SK-N-SH (cell line): ENCODE results near the gene MARCHF3. TPM values are rescaled to one million over a fixed set of nuclear protein-coding genes. Genes with fewer than 3 reads are reported as not detected.

Experiments
- CTCF ChIA-PET: fragments of 300-600, 350-600 bp; formaldehyde crosslinking; extraction: SDS; loops from one replicate; lab custom pipeline; 2021; lab: Yijun Ruan, JAX
- POLR2A ChIA-PET: fragments of 350-600 bp; sonication (Branson Sonifier 250); formaldehyde crosslinking; extraction: SDS; loops from one replicate; lab custom pipeline; 2020; ENCODE audit warnings: antibody characterized with exemption, inconsistent platforms; lab: Yijun Ruan, JAX
- DNase-seq: peaks from one replicate; pipeline ENCODE4 v3.0.0; 2012
- H2AFZ ChIP-seq: fragments of 200-600 bp; sonication (generic); 2 replicates; pipeline ENCODE4 v1.8.1; 2016; ENCODE audit warnings: antibody characterized with exemption, mild to moderate bottlenecking, low read depth
- H3F3A ChIP-seq: fragments of 200-600 bp; sonication (generic); replicated peaks from 2 replicates; pipeline ENCODE3; 2016; ENCODE audit warnings: antibody characterized with exemption, mild to moderate bottlenecking; ENCODE audit not compliant: insufficient read depth
- H3K27ac ChIP-seq, 2 experiments: fragments of 200-500 bp in 1 of 2; fragments of 200-600 bp in 1 of 2; sonication (Bioruptor generic) in 1 of 2; sonication (generic), shearing (Covaris generic) in 1 of 2; 2 replicates each; pipeline versions ENCODE4 v1.5.1 to v1.6.1; 2014 to 2016; ENCODE audit warnings: low read depth in 2 of 2, inconsistent platforms in 1 of 2, low read length in 1 of 2, mild to moderate bottlenecking in 1 of 2, mixed read lengths in 1 of 2
- H3K27me3 ChIP-seq: fragments of 200-600 bp; sonication (generic), shearing (Covaris generic); 2 replicates; pipeline ENCODE4 v1.6.1; 2016; ENCODE audit warnings: mixed run types; ENCODE audit not compliant: insufficient read depth
- H3K36me3 ChIP-seq, 2 experiments: fragments of 200-500 bp in 1 of 2; fragments of 200-600 bp in 1 of 2; sonication (Bioruptor generic) in 1 of 2; sonication (generic) in 1 of 2; replicated peaks in 1 of 2; 2 replicates each; pipeline versions ENCODE3 to v1.5.1; 2014 to 2016; ENCODE audit warnings: low read length in 1 of 2, mild to moderate bottlenecking in 1 of 2; ENCODE audit not compliant: insufficient read depth in 2 of 2, control insufficient read depth in 1 of 2
- H3K4me1 ChIP-seq, 2 experiments: fragments of 200-500 bp in 1 of 2; fragments of 200-600 bp in 1 of 2; sonication (Bioruptor generic) in 1 of 2; sonication (generic), shearing (Covaris generic) in 1 of 2; 2 replicates each; pipeline versions ENCODE4 v1.5.1 to v1.6.1; 2014 to 2016; ENCODE audit warnings: low read depth in 1 of 2, low read length in 1 of 2, mixed run types in 1 of 2; ENCODE audit not compliant: insufficient read depth in 2 of 2, control insufficient read depth in 1 of 2
- H3K4me2 ChIP-seq: fragments of 200-600 bp; sonication (generic), shearing (Covaris generic); 2 replicates; pipeline ENCODE4 v1.6.1; 2017; ENCODE audit warnings: mixed run types
- H3K4me3 ChIP-seq, 2 experiments: fragments of 200-500 bp in 1 of 2; fragments of 200-600 bp in 1 of 2; sonication (Bioruptor generic) in 1 of 2; sonication (generic), shearing (Covaris generic) in 1 of 2; 2 replicates each; pipeline versions ENCODE4 v1.5.1 to v1.8.1; 2014 to 2016; ENCODE audit warnings: low read depth in 2 of 2, inconsistent platforms in 1 of 2, low read length in 1 of 2, mild to moderate bottlenecking in 1 of 2, mixed read lengths in 1 of 2, moderate library complexity in 1 of 2
- H3K79me2 ChIP-seq: fragments of 200-600 bp; sonication (generic); 2 replicates; pipeline ENCODE4 v1.8.1; 2017; ENCODE audit warnings: mild to moderate bottlenecking; ENCODE audit not compliant: insufficient read depth
- H3K9ac ChIP-seq: fragments of 200-600 bp; sonication (generic); 2 replicates; pipeline ENCODE4 v1.6.1; 2017; ENCODE audit warnings: mixed run types
- H3K9me2 ChIP-seq: fragments of 200-600 bp; sonication (generic); 2 replicates; pipeline ENCODE4 v1.6.1; 2017; ENCODE audit warnings: mixed run types
- H3K9me3 ChIP-seq: fragments of 200-600 bp; sonication (generic); 2 replicates; pipeline ENCODE4 v1.6.1; 2017; ENCODE audit warnings: mixed run types, mild to moderate bottlenecking, moderate library complexity
- H4K20me1 ChIP-seq: fragments of 200-600 bp; sonication (generic); 2 replicates; pipeline ENCODE4 v1.6.1; 2017; ENCODE audit warnings: mild to moderate bottlenecking, mixed run types; ENCODE audit not compliant: insufficient read depth
- CHD2 ChIP-seq: fragments of 150-350 bp; IDR thresholded peaks from 2 replicates; pipeline ENCODE4 v1.6.1; 2018; ENCODE audit warnings: low read length; ENCODE audit not compliant: partially characterized antibody
- CTCF ChIP-seq: fragments of 200-600 bp; sonication (generic); IDR thresholded peaks from 2 replicates; pipeline ENCODE4 v1.6.1; 2017; ENCODE audit warnings: antibody characterized with exemption, mild to moderate bottlenecking, moderate library complexity
- ELF1 ChIP-seq: IDR thresholded peaks from 2 replicates; pipeline ENCODE4 v1.4.0; 2012
- EP300 ChIP-seq, 2 experiments: IDR thresholded peaks; 2 replicates each; pipeline versions ENCODE4 v1.4.0 to v1.6.1; 2012; ENCODE audit warnings: borderline replicate concordance in 1 of 2, low read depth in 1 of 2, low read length in 1 of 2
- EZH2phosphoT487 ChIP-seq: fragments of 200-600 bp; sonication (generic); IDR thresholded peaks from 2 replicates; pipeline ENCODE4 v1.6.1; 2017; ENCODE audit warnings: low read depth, mixed run types, mild to moderate bottlenecking, antibody characterized with exemption, moderate library complexity, borderline replicate concordance
- FOSL2 ChIP-seq: IDR thresholded peaks from 2 replicates; pipeline ENCODE4 v1.4.0; 2012; ENCODE audit warnings: low read depth, mild to moderate bottlenecking, moderate library complexity, borderline replicate concordance
- IRF3 ChIP-seq: fragments of 150-350 bp; IDR thresholded peaks from 2 replicates; pipeline ENCODE4 v1.6.1; 2016; ENCODE audit warnings: mild to moderate bottlenecking, low read depth, low read length
- JUND ChIP-seq: IDR thresholded peaks from 2 replicates; pipeline ENCODE4 v1.4.0; 2012
- MXI1 ChIP-seq: IDR thresholded peaks from 2 replicates; pipeline ENCODE4 v1.6.1; 2012; ENCODE audit warnings: mild to moderate bottlenecking, low read depth, low read length, improper control_type of control experiment
- PBX3 ChIP-seq: IDR thresholded peaks from 2 replicates; pipeline ENCODE4; 2012
- REST ChIP-seq: IDR thresholded peaks from 2 replicates; pipeline ENCODE4 v1.6.1; 2012; ENCODE audit warnings: mild to moderate bottlenecking, low read depth, low read length, moderate library complexity
- RFX5 ChIP-seq: IDR thresholded peaks from 2 replicates; pipeline ENCODE4 v1.6.1; 2012; ENCODE audit warnings: mild to moderate bottlenecking, improper control_type of control experiment, low read length
- RXRA ChIP-seq: IDR thresholded peaks from 2 replicates; pipeline ENCODE4 v1.4.0; 2012; ENCODE audit warnings: low read depth, mild to moderate bottlenecking, borderline replicate concordance
- SMC3 ChIP-seq: IDR thresholded peaks from 2 replicates; pipeline ENCODE4 v1.6.1; 2012; ENCODE audit warnings: low read depth, low read length, improper control_type of control experiment
- TCF12 ChIP-seq: IDR thresholded peaks from 2 replicates; pipeline ENCODE4 v1.4.0; 2012
- USF2 ChIP-seq: fragments of 150-350 bp; IDR thresholded peaks from 2 replicates; pipeline ENCODE4 v1.6.1; 2017; ENCODE audit warnings: antibody characterized with exemption, low read length, low read depth, borderline replicate concordance
- WGBS: methylation state at CpG from one replicate; pipeline ENCODE4 v1.1.6; 2017; ENCODE audit warnings: low lambda C conversion rate; 5-methylcytosine and 5-hydroxymethylcytosine counted together
- polyA plus RNA-seq, 3 experiments: library from polyadenylated mRNA; depleted of rRNA; stranded (reverse); fragments of >200 nt; gene quantifications; 2 replicates each; pipeline ENCODE4 v1.2.3, GENCODE V29; 2012

Gene MARCHF3
- polyA plus RNA-seq, 1 of the 3 experiments (the other 2 are of a cell fraction), result 21.5 TPM

- ChIA-PET POLR2A (no interaction called here), CTCF (interaction anchor here (0.6 to 1.6 kb wide), 2 partner anchors 28 to 90 kb away, joined by 4 read pairs; no protein-coding TSS in a partner anchor)
- H3K9me2 ChIP-seq, result no peaks in the 10 kb centered on the region
- TF ChIP-seq CTCF (no peak), JUND (peak; percentile 66), CHD2 (no peak), EZH2phosphoT487 (no peak), MXI1 (no peak), FOSL2 (peak; percentile 79), EP300 (IDR thresholded peaks at IDR 0.05; ENCODE audit: borderline replicate concordance in 1 of 2, low read depth in 1 of 2, low read length in 1 of 2) (peak in 1 of 2 experiments; percentile 40; a peak in 1 of 4 replicates), RFX5 (no peak), RXRA (no peak), TCF12 (peak; percentile 43; the same call in 1 of the 2 replicates), IRF3 (no peak), PBX3 (peak; percentile 22; the same call in 1 of the 2 replicates)
- H3K9me3 ChIP-seq, result no peaks in the 10 kb centered on the region
- H2AFZ ChIP-seq, result no peak overlapping the region; the same call in 1 of the 2 replicates
- H4K20me1 ChIP-seq, result no peaks in the 10 kb centered on the region
- peaks cover 21% of the 10 kb centered on the region; the same call in 1 of the 2 replicates for H3K79me2 ChIP-seq
- DNase-seq, result no peak
- peaks cover 5% of the 10 kb centered on the region in 2 experiments; a peak in 3 of 4 replicates for H3K4me1 ChIP-seq
- 0 out of 2 replicates have a peak overlapping the region, but pooled peaks have one; percentile 33 for H3K4me2 ChIP-seq
- peak overlapping the region in 1 of 2 experiments; percentile 60; a peak in 2 of 4 replicates for H3K27ac ChIP-seq
- no peaks in the 10 kb centered on the region for H3K27me3 ChIP-seq
- no peaks in the 10 kb centered on the region for H3K36me3 ChIP-seq
- H3K4me3 ChIP-seq, result no peak overlapping the region
- peaks cover 9% of the 10 kb centered on the region for H3F3A ChIP-seq
- H3K9ac ChIP-seq, result no peak overlapping the region
Observed at GRCh38 chr5:126938466-126938865, 91.9 kb downstream of the MARCHF3 start.

- WGBS, result 68% methylated on average over 2 of the region's 2 CpGs
- DNase-seq, result no peak
- Histone ChIP-seq H2AFZ (no peak overlapping the region), H3K36me3 (no peaks in the 10 kb centered on the region), H3K9ac (no peak overlapping the region), H3F3A (peaks cover 9% of the 10 kb centered on the region), H4K20me1 (no peaks in the 10 kb centered on the region), H3K9me3 (no peaks in the 10 kb centered on the region), H3K79me2 (peaks cover 21% of the 10 kb centered on the region; the same call in 1 of the 2 replicates), H3K9me2 (no peaks in the 10 kb centered on the region), H3K4me2 (0 out of 2 replicates have a peak overlapping the region, but pooled peaks have one; percentile 33), H3K27me3 (no peaks in the 10 kb centered on the region), H3K4me1 (peaks cover 5% of the 10 kb centered on the region in 2 experiments; a peak in 3 of 4 replicates), H3K4me3 (no peak overlapping the region), H3K27ac (peak overlapping the region in 1 of 2 experiments; percentile 60; a peak in 1 of 4 replicates)
- TF ChIP-seq ELF1 (no peak), JUND (no peak), SMC3 (no peak), REST (no peak), USF2 (no peak)
- ChIA-PET POLR2A (no interaction called here), CTCF (interaction anchor here (0.6 to 1.6 kb wide), 2 partner anchors 29 to 91 kb away, joined by 4 read pairs; no protein-coding TSS in a partner anchor)
Observed at GRCh38 chr5:126937771-126938170, 92.6 kb downstream of the MARCHF3 start.
